Activated gamma-delta T cell (primary cell): ENCODE data around the gene LRP5.
"Not testable (repeated sequence)": the region's sequence is repeated elsewhere in the genome, so short reads cannot be mapped to it uniquely, and the experiment has no call there.

Source experiments
- DNase-seq: peaks from one replicate; lab custom pipeline; 2025; lab: John Stamatoyannopoulos, UW

The LRP5 gene

GRCh38 chr11:68329536-68329935 is 17.1 kb downstream of the LRP5 start:
- no peak for DNase-seq

- DNase-seq, result no peak
Measured at GRCh38 chr11:68329978-68330699, 17.7 kb downstream of the LRP5 start.

- DNase-seq, result no peak
Measured at GRCh38 chr11:68330700-68331337, 18.4 kb downstream of the LRP5 start.

- DNase-seq, result no peak
Measured at GRCh38 chr11:68331338-68331947, 19.1 kb downstream of the LRP5 start.

GRCh38 chr11:68332186-68332585 is 19.8 kb downstream of the LRP5 start:
- DNase-seq, result no peak

GRCh38 chr11:68333173-68333572 is 20.8 kb downstream of the LRP5 start:
- no peak for DNase-seq

GRCh38 chr11:68334923-68335322 is 22.5 kb downstream of the LRP5 start:
- DNase-seq, result no peak

- no peak for DNase-seq
Measured at GRCh38 chr11:68335683-68336082, 23.3 kb downstream of the LRP5 start.

- no peak for DNase-seq
Measured at GRCh38 chr11:68336716-68337115, 24.3 kb downstream of the LRP5 start.

GRCh38 chr11:68337399-68337835 is 25.0 kb downstream of the LRP5 start:
- no peak for DNase-seq

GRCh38 chr11:68338051-68338780 is 25.8 kb downstream of the LRP5 start:
- no peak for DNase-seq

GRCh38 chr11:68340003-68340767 is 27.8 kb downstream of the LRP5 start:
- no peak for DNase-seq

- no peak for DNase-seq
Measured at GRCh38 chr11:68340784-68341556, 28.6 kb downstream of the LRP5 start.

GRCh38 chr11:68341557-68342458 is 29.4 kb downstream of the LRP5 start:
- DNase-seq, result no peak

- DNase-seq, result no peak
Measured at GRCh38 chr11:68342459-68343158, 30.2 kb downstream of the LRP5 start.

- DNase-seq, result no peak
Measured at GRCh38 chr11:68343761-68344256, 31.4 kb downstream of the LRP5 start.

GRCh38 chr11:68344821-68345220 is 32.4 kb downstream of the LRP5 start:
- DNase-seq, result not testable (repeated sequence)

- DNase-seq, result no peak
Measured at GRCh38 chr11:68345776-68346461, 33.5 kb downstream of the LRP5 start.

GRCh38 chr11:68346462-68346790 is 34.0 kb downstream of the LRP5 start:
- DNase-seq, result no peak
